CD4-positive, alpha-beta T cell treated with Interleukin-6 for 4 hours (primary cell): Measurements from ENCODE around the gene MTHFD1L.

ENCODE experiments used
- DNase-seq: peaks from one replicate; pipeline ENCODE4 v3.0.0-alpha.2; 2020; ENCODE audit warnings: mixed read lengths

MTHFD1L gene

DNA sequence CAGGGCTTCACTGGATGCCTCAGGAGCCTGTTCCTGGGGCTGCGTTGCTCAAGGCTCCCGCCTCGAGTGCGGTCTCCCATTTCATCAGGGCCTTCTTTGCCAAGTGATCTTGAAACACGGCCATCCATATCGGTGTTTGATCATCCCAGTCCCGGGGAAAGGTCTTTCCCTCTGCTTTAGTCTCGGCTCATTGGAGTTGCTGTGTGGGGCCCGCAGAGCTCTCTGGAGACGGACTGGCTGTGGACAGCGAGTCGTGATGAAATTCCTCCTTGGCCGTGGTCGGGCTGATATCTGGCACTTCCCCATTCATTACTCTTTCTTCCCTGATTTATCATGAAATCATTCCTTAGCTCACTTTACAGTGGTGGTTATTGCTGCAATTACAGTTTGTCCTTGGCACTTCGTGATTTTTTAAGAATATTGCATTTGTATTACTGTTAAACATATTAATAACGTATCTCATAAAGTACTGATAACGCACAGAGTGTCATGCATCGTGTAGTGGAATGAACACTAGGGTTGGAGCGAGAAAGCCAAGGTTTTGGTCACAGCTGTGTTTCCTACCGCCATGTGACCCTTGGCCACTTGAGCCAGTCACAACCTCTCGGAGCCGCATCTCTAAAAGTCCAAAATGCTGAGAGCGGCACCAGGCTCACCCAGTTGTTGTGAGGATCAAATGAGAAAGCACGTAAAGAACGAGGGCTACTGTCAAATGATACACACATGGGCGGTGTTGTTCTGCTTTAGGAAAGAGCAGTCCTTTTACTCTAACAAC lies 71.8 kb downstream of the MTHFD1L start:
- DNase-seq: no peak

DNA sequence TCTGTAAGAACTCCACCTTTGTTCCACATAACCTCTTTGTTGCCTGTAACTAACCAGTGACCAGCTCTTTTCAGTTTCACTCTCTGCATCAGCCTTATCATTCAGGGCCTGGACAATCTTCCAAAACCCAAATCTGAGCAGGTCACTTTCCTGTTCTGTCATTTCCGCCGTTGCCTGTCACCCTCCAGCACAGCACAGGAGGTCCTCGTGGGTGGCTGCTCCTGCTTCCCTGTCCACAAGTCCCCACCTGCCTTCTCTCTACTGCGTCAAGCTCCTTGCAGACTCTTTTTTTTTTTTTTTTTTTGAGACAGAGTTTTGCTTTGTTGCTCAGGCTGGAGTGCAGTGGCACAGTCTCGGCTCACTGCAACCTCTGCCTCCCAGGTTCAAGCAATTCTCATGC lies 73.9 kb downstream of the MTHFD1L start:
- DNase-seq: no peak

DNA sequence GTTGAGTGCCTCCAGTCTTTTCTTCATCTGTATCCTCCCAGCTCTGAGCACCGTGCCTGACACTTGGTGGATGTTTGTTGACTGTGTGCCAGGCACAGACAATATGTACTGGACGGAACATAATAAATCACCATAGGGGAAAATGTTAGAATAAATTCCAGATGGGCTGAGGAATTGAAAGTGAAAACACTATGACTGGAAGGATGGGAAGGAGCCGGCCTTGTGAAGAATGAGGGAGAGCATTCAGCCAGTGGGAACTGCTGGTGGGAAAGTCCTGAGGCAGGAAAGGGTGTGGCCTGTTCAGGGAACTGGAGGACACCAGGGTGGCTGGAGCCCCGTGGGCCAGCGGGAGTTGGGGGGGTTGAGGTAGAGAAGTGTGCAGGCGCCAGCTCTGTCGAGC lies 75.4 kb downstream of the MTHFD1L start:
- DNase-seq: no peak

DNA sequence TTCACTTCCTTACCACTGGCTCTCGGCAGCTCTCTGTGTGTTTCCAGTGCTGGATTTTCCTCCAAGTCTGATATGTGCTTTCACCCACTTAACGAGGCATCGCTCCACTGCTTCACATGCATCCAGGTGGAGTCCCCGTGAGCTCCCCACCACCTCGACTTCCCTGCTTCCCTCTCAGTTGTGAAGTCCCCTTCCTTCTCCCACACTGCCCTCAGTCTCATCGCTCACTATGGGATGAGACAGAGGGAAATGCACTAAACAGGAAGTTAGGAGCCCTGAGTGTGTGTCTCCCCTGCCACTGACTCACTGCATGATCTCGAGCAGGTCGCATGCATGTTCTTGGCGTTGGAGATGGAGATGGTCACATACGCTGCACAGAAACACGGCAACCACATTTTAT lies 84.0 kb downstream of the MTHFD1L start:
- DNase-seq: no peak

DNA sequence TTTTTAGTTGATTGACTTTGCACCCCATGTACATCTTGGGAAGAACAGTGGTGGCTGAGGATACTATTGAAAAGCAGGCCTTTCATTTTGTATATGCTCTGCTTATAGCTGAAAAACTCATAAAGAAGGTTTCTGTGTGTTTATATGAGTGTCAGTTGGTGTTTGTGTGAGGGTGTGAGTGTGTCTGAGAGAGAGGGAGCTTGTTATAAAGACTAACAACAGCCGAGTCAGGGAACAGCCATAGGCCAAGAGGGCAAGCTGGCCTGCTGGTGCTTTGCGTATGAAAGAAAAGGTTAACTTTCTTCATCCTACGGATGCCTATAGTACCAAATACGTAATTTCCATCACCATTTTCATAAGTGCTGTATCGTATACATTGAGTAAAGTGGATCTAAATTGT lies 88.3 kb downstream of the MTHFD1L start:
- no peak for DNase-seq

DNA sequence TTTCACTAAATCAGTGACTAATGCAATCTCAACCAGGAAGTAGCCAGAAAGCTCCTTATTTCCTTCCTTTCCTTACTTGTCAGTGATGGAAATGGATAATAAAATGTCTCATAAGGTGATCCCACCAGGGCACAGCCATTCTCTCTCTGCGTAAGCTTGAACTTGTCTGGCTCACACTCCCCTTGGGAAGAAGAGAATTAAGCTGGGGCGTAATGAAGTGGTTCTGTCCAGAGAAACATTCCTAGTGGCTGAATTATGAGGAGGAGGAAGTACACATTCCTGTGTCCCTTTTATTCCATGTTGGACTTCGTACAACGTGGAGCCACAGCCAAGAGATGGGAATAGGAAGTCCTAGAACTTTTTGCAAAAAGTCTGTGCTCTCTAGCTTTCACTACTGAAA lies 93.7 kb downstream of the MTHFD1L start:
- DNase-seq: no peak

DNA sequence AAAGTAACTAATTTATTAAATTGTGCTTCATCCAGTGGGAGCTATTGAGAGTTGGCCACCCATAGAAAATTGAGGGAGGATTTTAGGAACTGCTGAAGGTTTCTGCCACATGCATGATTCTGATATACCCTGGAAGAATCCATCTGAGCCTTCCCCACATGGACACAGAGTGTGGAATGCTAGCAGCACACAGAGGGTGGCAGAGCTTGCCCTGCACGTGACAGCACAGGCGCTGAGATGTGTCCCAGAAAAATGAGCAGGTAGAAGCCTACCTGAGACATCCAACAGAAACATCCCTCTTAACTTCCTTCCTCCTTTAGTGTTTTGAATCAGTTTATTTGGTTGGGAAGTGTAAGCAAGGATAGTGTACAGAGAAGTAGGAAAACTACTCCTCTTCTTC lies 96.9 kb downstream of the MTHFD1L start:
- DNase-seq: no peak

DNA sequence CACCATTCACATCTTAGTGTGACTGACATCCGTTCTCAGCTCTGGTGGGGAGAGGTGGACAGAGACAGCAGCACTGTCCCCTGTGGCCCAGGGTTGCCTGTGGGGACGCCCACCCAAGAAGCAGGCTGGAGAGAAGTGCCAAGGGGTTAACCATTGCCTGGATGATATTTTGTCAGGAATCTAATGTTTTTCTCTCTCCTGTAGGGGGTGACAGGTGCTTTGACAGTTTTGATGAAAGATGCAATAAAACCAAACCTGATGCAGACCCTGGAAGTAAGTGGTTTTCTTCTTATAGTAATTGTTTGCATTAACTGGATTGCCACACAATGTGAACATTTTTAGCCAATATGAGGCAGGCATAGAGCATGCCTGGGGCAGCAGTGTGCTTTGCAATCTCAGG lies 99.3 kb downstream of the MTHFD1L start:
- DNase-seq: no peak

DNA sequence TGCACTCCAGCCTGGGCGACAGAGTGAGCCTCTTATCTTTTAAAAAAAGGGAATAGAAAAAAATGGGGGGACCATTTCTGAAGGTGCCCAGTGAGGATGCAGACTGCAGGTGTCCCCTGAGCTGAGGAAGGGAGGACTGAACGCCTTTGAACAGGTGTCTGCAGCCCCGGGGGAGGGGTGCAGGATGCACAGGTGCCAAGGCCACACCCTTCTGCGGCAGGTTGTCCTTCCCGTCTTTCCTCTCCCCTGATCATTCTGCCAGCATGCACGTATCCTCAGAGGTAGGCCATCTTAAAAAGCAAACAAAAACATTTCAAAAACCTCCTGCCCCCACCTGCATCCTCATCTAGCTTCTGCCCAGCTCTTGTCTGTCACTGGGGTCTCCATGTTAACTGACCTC lies 101.3 kb downstream of the MTHFD1L start:
- DNase-seq: no peak

DNA sequence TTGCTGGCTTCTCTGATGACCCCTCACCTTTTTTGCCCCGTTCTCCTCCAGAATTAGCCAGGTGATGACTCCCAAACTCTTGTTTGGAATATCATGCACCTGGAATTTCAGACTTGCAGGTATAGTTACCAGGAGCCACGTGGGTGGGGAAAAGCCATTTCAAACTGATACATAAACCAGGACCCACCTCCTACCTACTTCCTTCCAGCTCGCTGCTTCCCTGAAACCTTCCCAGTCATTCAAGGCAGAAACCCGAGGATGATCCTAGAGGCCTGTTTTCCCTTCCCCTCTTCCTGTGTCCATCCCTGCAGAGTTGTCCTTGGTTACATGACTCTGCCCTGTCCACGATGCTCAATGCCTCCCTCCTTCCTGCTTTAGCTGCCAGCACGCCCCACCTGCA lies 101.9 kb downstream of the MTHFD1L start:
- no peak for DNase-seq

DNA sequence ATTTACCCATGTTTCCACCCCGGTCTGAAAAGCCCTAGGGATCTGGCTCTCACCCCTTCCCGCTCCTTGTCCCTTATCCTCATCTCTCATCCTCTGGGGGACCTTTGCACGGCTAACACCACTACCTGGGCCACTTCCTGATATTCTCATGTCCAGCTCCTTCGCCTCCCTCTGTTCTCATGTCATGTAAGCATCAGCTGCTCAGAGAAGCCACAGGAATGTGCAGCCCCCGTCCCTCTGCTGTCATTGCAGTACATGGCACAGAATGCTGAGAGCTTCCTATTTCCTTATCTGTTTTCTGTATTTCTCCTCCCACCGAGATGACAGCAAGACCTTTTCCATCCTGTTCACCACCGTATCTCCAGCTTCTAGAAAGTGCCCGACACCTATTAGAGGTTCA lies 102.4 kb downstream of the MTHFD1L start:
- no peak for DNase-seq

DNA sequence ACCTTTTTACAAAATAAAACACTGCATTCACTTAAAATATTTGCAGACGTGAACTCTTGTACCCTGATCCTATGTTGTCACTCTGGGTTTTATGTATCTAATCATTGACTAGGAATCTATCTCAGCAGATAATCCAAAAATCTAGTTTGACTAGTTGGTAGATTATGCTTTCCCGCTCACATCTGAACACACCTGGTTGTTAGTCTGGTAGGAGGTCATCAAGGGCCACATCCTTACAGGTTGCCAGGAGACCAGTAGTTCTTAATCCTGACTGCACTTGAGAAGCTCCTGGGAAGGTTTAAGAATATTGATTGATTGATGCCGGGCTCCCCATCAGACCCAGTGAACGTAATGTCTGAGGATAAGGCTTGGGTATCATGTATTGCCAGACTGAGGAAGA lies 104.4 kb downstream of the MTHFD1L start:
- no peak for DNase-seq

DNA sequence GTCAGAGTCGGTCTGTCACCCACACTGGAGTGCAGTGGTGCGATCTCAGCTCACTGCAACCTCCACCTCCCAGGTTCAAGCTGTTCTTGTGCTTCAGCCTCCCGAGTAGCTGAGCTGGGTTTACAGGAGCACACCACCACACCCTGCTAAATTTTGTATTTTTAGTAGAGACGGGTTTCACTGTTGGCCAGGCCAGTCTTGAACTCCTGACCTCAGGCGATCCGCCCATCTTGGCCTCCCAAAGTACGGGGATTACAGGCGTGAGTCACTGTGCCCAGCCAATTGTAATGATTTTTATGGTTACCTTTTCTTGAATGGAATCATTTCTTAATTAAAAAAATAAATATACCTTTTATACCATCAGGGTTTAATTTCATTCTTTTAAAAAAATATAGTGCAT lies 105.7 kb downstream of the MTHFD1L start:
- no peak for DNase-seq

DNA sequence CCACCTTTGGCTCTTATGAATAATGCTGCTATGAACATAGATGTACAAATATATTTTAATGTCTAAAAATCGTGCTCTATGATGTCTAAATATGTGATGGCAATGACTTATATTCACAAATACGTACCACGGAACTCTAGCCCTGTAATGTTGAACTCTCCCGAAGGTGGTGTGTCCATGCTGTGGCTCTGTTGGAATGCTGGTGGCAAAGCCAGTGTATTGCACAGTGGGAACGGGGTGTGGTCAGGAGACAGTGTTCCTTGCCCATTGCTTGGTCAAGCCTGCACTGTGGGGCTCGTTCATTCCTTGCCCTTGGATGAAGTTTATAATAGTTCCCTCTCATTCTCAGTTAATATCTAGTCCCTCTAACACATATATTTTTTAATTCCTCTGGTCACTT lies 109.6 kb downstream of the MTHFD1L start:
- DNase-seq: no peak

DNA sequence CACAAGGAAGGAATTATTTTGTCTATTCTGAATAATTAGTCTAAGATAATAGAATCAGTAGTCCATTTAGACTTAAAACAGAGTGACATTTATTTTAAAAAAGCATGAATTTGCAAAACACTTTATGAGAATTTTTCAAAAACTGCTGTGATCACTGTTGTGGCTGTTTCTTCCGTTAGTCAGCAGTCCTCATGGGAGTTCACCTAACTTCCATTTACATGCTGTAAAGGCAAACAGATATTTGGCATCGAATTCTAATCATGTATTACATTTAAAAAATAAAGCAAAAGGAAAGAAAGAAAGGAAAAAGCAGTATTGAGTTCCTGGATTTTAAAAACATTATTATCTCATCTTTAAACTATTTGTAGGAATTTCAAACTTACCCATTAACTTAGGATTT lies 111.8 kb downstream of the MTHFD1L start:
- no peak for DNase-seq

DNA sequence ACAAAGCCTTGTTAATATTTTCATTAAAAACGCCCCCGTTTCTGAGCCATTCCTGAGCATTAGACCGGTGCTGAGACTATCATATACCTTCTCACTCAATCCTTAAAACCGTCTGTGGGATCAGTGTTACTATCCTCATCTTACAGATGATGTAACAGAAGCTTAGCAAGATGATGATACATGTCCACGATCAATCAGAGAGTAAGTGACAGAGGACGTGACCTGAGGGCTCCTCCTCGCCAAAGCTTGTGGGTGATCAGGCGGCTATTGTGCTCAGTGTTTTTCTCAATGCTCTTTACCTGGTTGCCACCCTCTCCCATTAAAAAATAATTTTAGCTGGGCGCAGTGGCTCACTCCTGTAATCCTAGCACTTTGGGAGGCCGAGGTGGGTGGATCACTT lies 113.1 kb downstream of the MTHFD1L start:
- DNase-seq: no peak

DNA sequence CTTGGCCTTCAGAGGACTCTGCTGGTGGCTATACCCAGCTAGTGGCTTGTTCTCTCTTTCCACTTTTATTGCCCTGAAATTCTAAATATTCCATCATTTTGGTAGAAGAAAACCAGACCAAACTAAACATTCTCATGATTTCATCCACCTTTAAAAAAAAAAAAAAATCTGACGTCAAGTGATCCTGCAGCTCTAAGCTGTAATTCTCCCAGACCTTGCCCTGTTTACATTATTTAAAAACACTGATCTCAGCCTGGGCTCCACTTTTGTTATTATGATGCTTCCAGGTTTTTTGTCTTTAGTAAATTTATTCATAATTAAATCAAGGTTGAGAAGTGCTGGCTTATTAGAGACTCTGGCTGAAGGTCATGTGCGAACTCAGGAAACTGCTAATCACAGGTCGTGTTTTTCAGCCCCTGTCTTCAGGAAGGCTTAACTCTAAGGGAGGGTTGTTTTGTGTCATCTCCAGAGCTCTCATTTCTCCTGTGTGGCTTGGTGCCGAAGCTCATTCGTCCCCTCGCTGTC lies 114.4 kb downstream of the MTHFD1L start:
- no peak for DNase-seq

DNA sequence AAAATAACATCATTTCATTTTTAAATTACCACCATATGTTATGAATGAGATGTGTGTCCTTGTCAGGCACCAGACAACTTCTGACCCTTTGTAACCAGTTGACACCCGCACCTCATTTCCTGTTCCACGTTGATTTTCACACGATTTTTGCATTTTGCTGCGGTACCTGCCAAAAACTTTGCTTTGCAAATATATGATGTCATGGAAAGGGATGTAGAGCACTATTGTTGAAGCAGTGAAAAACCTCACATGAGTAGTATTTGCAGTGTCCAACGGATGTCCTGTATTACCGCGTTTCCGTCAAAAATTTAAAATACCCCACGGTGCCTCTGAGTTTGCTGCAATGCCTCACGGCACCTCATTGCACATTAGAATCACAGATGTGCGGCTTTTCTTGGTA lies 115.6 kb downstream of the MTHFD1L start:
- DNase-seq: no peak

DNA sequence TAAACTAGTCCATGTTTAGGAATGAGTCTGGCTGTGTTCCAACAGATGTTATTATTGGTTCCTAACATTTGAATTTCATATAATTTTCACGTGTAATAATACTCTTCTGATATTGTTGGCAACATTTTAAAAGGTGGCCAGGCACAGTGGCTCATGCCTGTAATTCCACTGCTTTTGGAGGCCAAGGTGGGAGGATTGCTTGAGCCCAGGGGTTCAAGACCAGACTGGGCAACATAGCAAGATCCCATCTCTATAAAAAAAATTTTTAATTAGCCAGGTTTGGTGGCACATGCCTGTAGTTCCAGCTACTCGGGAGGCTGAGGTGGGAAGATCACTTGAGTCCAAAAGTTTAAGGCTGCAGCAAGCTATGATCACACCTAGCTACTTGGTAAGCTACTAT lies 116.2 kb downstream of the MTHFD1L start:
- DNase-seq: no peak

DNA sequence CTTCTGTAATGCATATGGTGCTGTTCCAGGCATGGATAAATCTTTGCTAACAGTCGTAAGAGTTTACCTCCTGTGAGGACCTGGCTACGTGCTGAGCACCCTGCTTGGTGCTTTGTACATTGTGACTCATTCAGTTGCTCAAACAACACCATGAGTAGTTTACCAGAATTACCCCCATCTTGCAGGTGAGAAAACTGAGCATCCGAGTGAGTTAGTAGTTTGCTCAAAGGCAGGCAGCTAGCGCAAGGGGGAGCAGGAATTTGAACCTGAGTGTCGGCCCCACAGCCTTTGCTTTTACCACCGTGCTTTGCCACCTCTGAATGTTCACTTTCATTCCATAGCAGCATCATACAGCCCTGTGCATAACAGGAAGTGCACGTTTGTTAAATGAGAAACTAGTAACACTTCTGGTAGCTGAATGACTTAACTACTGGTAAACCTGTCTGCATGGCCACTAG lies 121.9 kb downstream of the MTHFD1L start:
- DNase-seq: peak; percentile 39

DNA sequence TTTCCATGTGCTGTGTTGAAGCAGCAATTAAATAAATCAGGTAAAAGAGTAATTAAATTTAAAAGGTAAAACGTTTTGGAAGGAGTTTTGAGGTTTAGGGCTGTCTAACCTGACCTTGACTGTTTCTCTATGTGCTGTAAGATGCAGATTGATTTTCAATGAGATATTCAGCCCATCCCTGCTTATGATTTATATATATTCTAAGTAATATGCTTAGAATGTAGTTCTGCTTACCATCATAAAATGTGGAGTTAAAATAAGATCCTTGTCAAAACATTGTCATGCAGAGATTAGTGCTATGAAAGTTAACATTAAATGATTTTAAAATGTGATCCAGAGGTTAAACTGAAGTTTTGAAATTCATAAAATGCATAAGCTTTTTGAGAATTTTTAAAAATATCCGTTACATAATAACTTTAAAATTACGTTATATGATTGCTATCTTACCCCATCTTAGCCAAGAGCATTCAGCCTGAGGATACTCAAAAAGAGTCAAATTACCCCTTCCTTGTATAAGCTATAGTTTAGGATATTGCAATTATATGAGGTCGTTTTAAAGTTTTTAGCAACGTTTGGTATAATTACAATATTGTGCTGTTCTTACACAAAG lies 122.5 kb downstream of the MTHFD1L start:
- DNase-seq: no peak

DNA sequence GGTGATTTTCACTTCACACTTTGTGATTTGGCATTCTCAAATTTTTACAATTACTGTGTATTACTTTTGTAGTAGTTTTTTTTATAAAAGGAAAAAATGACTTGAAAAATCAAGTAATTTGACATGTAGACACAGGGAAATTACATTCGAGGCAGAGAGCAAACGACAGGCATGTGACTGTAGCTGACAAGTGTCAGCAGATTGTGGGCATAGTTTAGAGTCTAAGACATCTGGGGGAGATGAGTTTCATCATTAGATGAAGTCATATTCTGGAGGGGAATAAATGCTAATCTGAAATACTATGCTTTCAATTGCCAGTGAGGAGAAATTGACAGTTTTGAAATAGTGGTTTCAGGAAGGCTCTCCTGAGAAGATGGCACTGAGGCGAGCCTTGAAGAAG lies 126.0 kb downstream of the MTHFD1L start:
- no peak for DNase-seq

DNA sequence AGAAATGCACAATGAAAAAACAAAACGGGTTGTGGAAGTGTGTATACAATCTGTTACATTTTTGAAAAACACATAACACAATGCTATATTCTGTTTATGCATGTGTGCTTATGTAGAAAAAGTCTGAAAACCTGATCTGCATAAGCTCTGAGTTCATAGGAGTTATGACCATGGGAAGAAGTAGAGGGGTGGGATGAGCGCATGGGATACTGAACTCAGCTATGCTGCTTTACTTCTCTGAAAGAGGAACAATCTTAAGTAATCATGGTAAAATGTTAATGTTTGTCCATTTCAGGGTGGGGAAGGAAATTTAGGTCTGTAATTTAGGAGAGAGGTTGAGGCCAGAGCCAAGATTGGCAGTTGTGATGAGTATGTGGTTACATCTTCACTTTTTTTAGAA lies 126.8 kb downstream of the MTHFD1L start:
- DNase-seq: no peak

DNA sequence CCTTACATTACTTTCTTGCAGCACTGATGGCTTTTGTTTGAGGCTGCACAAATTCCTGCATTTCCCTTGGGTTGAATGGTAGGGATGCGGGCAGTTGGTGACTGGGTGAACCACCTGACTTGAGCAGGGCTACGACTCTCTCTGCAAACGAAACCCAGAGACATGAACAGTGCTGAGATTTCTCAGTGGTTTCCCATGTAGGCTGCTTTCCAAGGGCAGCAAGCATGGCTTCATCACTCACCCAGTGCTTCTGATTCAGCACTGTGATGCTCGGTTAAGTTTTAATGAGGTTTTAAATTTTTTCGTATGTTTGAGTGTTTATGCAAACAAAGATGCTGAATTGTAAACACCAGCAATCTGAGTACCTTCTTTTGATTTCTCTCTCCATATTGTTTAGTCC lies 127.2 kb downstream of the MTHFD1L start:
- DNase-seq: no peak

DNA sequence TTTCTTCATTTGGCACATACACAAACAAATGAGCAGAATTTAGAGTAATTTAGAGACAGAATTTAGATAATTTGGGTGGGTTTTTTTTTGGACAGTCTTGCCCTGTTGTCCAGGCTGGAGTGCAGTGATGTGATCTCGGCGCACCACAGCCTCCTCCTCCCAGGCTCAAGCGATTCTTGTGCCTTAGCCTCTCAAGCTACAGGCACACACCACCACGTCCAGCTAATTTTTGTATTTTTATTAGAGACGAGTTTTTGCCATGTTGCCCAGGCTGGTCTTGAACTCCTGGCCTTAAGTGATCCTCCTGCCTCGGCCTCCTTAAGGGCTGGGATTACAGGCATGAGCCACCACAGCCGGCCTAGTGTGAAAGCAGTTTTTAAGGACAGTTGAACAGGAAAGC lies 127.8 kb downstream of the MTHFD1L start:
- DNase-seq: no peak
